ENCODE measurements around the gene CEP128.

- TF ChIP-seq CTCF (IDR thresholded peaks at IDR 0.05) (no peak), EP300 (IDR thresholded peaks at IDR 0.05) (no peak), POLR2AphosphoS5 (IDR thresholded peaks at IDR 0.05) (no peak), POLR2A (IDR thresholded peaks at IDR 0.05) (no peak)
These were observed 171.2 kb downstream of the CEP128 start for GRCh38 chr14:80770114-80770908.

All from suprapubic skin (tissue), 4 donors.